ENCODE measurements around the gene STPG4.

DNA sequence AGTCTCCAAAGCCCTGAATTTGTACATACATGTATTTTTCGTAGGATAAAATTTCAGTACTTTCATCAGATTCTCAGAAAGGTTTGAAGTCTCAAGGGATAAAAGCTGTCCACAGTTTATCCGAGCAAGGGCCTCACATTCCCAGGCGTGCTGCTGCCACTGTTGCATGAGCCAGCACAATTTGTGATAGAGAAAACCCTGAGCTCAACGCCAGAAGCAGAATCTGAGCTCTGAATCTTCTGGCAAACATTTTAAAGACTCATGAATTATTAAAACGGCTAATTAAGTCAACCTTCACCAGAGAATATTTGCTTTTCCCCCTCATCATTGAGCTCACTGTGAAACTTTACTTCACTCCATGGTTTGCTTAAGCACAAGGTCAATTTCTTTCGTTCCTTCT lies 38.5 kb upstream of the STPG4 start:
- TF ChIP-seq, protein P1, sequence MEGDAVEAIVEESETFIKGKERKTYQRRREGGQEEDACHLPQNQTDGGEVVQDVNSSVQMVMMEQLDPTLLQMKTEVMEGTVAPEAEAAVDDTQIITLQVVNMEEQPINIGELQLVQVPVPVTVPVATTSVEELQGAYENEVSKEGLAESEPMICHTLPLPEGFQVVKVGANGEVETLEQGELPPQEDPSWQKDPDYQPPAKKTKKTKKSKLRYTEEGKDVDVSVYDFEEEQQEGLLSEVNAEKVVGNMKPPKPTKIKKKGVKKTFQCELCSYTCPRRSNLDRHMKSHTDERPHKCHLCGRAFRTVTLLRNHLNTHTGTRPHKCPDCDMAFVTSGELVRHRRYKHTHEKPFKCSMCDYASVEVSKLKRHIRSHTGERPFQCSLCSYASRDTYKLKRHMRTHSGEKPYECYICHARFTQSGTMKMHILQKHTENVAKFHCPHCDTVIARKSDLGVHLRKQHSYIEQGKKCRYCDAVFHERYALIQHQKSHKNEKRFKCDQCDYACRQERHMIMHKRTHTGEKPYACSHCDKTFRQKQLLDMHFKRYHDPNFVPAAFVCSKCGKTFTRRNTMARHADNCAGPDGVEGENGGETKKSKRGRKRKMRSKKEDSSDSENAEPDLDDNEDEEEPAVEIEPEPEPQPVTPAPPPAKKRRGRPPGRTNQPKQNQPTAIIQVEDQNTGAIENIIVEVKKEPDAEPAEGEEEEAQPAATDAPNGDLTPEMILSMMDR (IDR thresholded peaks at IDR 0.05 in 8 of 11, conservative IDR thresholded peaks at IDR 0.05 in 3 of 11): no peak
- no peak for TF ChIP-seq POLR2A (IDR thresholded peaks at IDR 0.05)
- no peak for TF ChIP-seq POLR2AphosphoS5 (IDR thresholded peaks at IDR 0.05)

All from spleen (tissue), 7 donors.